ENCODE measurements around the gene GTF2F1.
A peak's percentile ranks its signal among the peaks of the same experiment; 100 is the strongest.

The GTF2F1 gene, protein sequence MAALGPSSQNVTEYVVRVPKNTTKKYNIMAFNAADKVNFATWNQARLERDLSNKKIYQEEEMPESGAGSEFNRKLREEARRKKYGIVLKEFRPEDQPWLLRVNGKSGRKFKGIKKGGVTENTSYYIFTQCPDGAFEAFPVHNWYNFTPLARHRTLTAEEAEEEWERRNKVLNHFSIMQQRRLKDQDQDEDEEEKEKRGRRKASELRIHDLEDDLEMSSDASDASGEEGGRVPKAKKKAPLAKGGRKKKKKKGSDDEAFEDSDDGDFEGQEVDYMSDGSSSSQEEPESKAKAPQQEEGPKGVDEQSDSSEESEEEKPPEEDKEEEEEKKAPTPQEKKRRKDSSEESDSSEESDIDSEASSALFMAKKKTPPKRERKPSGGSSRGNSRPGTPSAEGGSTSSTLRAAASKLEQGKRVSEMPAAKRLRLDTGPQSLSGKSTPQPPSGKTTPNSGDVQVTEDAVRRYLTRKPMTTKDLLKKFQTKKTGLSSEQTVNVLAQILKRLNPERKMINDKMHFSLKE

DNA sequence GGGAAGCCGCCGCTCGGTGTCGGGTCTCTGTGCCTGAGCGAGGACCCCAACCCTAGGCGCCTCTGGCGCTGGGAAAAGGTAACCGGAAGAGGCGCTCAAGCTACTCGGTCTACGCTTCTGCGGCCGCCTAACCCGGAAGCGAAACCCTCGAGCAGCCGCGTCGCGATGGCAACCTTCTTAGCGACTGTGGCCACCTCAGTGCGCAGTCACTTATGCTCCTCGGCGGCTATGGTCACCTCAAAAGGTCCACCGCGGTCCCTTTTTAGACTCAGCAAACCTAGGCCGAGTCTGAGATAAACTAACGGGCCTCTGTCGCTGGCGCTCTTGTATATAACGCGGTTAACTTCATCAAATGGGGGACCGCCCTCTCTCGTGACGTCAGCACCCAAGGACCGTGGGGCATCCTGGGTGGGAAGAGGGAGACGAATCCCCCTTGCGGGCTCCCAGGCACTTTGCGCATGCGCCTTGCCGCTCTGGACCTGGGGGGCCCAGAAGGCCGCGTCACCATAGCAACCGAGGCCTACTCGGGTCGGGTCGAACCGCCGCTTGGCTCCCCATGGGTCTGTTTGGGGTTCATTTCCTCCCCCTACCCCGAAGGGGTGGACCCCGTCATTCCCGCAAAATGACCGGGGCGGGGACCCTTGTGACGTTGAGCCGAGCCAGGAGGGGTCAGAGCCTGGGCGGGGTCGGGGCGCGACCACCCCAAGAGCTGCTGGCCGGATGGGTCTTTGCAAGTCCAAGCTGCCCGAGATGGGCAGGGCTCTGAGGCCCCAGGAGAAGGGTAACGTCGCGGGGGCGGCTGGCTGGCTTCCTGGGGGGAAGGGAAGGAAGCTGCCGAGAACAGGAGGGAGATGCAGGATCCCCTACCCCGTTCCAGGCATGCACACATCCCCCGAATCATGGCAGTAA is at the start of gene GTF2F1:
TSS of gene GTF2F1 (minus strand) at position 91 of the 909 bp plus-strand sequence. CDS start 169 bp downstream, outside the sequence.
- TF ChIP-seq, protein P1, sequence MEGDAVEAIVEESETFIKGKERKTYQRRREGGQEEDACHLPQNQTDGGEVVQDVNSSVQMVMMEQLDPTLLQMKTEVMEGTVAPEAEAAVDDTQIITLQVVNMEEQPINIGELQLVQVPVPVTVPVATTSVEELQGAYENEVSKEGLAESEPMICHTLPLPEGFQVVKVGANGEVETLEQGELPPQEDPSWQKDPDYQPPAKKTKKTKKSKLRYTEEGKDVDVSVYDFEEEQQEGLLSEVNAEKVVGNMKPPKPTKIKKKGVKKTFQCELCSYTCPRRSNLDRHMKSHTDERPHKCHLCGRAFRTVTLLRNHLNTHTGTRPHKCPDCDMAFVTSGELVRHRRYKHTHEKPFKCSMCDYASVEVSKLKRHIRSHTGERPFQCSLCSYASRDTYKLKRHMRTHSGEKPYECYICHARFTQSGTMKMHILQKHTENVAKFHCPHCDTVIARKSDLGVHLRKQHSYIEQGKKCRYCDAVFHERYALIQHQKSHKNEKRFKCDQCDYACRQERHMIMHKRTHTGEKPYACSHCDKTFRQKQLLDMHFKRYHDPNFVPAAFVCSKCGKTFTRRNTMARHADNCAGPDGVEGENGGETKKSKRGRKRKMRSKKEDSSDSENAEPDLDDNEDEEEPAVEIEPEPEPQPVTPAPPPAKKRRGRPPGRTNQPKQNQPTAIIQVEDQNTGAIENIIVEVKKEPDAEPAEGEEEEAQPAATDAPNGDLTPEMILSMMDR (IDR thresholded peaks at IDR 0.05; ENCODE audit: insufficient read depth, low read length, poor library complexity, severe bottlenecking) = peak; percentile 24
- Histone ChIP-seq H3K27me3 (replicated peaks; ENCODE audit: control insufficient read depth, insufficient read depth, low read length) (no peaks in the 10 kb centered on the region), H3K36me3 (ENCODE audit: control insufficient read depth, insufficient read depth, low read length) (peaks cover 11% of the 10 kb centered on the region), H3K4me3 (replicated peaks; ENCODE audit: low read depth, low read length) (peak within 1 kb of the TSS; percentile 87)
- peak; percentile 92 for DNase-seq (ENCODE audit: extremely low read depth, insufficient read length)

DNA sequence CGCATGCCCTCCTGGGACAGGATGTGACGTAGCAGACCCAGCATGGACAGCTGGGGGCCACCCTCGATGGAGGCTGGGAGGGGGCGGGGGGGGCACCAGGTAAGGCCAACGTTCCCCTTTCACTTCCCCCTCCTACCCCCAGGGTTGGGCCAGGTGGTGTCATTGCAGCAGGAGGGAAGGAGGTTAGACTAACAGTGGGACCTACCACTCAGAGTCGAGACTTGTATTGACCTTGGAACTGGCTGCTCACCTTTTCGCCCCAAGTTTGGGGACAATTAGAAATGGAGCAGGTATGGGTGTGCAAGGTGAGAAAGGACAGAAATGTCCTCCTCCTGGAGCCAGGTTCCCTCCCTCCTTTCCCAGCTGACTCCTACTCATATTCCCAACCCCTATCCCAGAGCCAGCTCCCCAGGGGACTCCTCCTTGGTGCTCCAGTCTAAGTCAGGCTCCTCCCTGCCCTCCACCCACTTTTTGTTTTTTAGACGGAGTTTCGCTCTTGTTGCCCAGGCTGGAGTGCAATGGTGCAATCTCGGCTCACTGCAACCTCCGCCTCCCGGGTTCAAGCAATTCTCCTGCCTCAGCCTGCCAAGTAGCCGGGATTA is 49.2 kb upstream of the GTF2F1 start:
- Histone ChIP-seq H3K36me3 (ENCODE audit: control insufficient read depth, insufficient read depth, low read length) (peaks cover 10% of the 10 kb centered on the region), H3K27me3 (replicated peaks; ENCODE audit: control insufficient read depth, insufficient read depth, low read length) (no peaks in the 10 kb centered on the region), H3K4me3 (replicated peaks; ENCODE audit: low read depth, low read length) (no peak overlapping the region)
- TF ChIP-seq, protein P1 (IDR thresholded peaks at IDR 0.05; ENCODE audit: insufficient read depth, low read length, poor library complexity, severe bottlenecking) = no peak
- no peak for DNase-seq (ENCODE audit: extremely low read depth, insufficient read length)

DNA sequence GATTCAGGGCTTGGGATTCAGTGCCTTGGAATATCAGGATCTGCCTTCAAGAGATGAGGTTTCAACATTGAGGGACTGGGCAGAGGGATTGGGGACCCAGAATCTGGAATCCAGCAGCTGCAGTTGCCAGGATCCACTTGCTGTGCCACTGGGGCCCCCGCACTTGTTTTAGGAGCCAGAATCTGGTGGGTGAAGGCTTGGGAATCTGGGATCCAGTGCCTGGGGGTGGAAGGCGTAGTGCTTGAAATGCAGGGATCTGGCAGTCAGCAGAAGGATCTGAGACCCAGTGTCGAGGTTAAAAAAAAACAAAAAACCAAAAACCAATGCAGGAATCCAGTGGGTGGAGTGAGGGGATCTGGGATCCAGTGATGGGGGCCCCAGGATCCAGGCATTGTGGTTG is 47.9 kb upstream of the GTF2F1 start:
- Histone ChIP-seq H3K4me3 (replicated peaks; ENCODE audit: low read depth, low read length) (no peak overlapping the region), H3K36me3 (ENCODE audit: control insufficient read depth, insufficient read depth, low read length) (peaks cover 10% of the 10 kb centered on the region), H3K27me3 (replicated peaks; ENCODE audit: control insufficient read depth, insufficient read depth, low read length) (no peaks in the 10 kb centered on the region)
- no peak for DNase-seq (ENCODE audit: extremely low read depth, insufficient read length)
- TF ChIP-seq, protein P1 (IDR thresholded peaks at IDR 0.05; ENCODE audit: insufficient read depth, low read length, poor library complexity, severe bottlenecking) = no peak

DNA sequence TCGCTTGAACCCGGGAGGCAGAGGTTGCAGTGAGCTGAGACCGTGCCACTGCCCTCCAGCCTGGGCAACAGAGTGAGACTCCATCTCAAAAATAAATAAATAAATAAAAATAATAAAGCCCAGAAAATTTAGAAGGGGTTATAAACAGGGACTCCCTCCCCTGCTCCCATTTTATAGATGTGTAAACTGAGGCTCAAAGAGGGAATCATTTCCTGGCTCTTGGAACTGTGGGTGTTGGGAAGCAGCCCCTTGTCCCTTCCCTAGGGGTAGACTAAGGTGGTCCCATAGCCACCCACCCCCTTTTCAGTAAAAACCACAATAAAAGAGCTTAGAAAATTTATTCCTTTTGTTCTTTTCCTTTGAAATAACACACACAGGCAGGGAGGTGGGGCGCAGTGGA is 46.8 kb upstream of the GTF2F1 start:
- H3K4me3 ChIP-seq (replicated peaks; ENCODE audit: low read depth, low read length) = no peak overlapping the region
- peaks cover 8% of the 10 kb centered on the region for H3K36me3 ChIP-seq (ENCODE audit: control insufficient read depth, insufficient read depth, low read length)
- TF ChIP-seq, protein P1 (IDR thresholded peaks at IDR 0.05; ENCODE audit: insufficient read depth, low read length, poor library complexity, severe bottlenecking) = no peak
- no peaks in the 10 kb centered on the region for H3K27me3 ChIP-seq (replicated peaks; ENCODE audit: control insufficient read depth, insufficient read depth, low read length)
- DNase-seq (ENCODE audit: extremely low read depth, insufficient read length) = no peak

DNA sequence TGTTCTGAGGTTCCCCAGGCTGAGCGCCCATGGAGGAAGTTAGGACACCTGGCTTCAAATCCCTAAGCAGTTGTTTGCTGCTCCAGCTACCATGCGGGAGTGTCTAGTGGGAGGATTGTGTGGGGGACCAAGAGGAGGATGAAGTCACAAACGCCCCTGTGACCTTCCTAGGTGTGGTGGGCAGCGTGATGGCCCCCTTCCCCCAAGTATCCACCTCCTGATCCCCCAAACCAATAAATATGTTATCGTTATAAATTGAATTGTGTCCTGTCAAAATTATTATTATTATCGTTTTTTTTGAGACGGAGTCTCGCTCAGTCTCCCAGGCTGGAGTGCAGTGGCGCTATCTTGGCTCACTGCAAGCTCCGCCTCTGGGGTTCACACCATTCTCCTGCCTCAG is 40.7 kb upstream of the GTF2F1 start, which contains the start of gene SLC25A41:
TSS of gene SLC25A41 (minus strand) at position 101 of the 400 bp plus-strand sequence. CDS start at position 31, 70 bp downstream.
- H3K4me3 ChIP-seq (replicated peaks; ENCODE audit: low read depth, low read length) = no peak within 1 kb of the TSS
- H3K36me3 ChIP-seq (ENCODE audit: control insufficient read depth, insufficient read depth, low read length) = no peaks in the 10 kb centered on the region
- TF ChIP-seq, protein P1 (IDR thresholded peaks at IDR 0.05; ENCODE audit: insufficient read depth, low read length, poor library complexity, severe bottlenecking) = no peak
- no peak for DNase-seq (ENCODE audit: extremely low read depth, insufficient read length)
- no peaks in the 10 kb centered on the region for H3K27me3 ChIP-seq (replicated peaks; ENCODE audit: control insufficient read depth, insufficient read depth, low read length)
